Body of pancreas (tissue), 4 donors: ENCODE data around the gene BCL11B.

ENCODE experiments used
- CTCF ChIP-seq, 7 experiments: fragments of 450-650 bp in 4 of 7; fragments of 200-600 bp in 3 of 7; sonication (generic) in 3 of 7; IDR thresholded peaks; one replicate each; pipeline ENCODE4 v1.5.1; 2016 to 2019; ENCODE audit warnings: antibody characterized with exemption in 7 of 7
- POLR2A ChIP-seq, 3 donors: fragments of 450-650 bp; IDR thresholded peaks; one replicate each; pipeline ENCODE4 v1.6.1; 2016; ENCODE audit warnings: antibody characterized with exemption in 3 of 3, mild to moderate bottlenecking in 2 of 3

DNA sequence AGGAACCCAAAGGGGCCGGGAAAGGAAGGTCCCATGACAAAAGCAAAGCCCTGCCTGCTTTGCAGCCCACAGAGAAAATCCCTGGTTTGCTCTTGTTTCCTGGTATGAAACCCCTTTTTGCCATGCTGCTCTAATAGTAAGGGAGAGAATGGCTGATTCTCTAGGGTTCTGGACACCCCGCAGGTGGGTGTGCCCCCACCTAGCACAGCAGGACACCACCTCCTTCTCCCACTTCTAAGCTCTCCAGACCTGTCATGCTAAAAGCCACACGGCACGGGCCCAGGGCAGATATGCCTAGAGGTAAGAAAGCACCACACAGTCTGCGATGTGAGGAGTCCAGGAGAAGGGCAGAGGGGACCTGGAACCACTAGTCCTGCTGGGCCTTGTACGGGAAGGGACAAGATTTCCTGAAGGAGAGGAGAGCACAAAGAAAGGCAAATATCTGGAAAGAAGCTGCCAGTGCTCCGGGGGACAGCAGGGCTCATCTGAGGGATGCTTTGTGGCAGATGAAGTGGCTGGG is 113.3 kb downstream of the BCL11B start:
- TF ChIP-seq CTCF (IDR thresholded peaks at IDR 0.05), result no peak
- no peak for TF ChIP-seq POLR2A (IDR thresholded peaks at IDR 0.05)
